Stimulated activated CD4-positive, alpha-beta T cell treated with anti-CD3 and anti-CD28 coated beads, TNF-alpha, amount 100 ng/mL, for 24 hours (primary cell): Measurements from ENCODE around the gene AATK.

Experiments used
- DNase-seq, 3 experiments: peaks; one replicate each; pipeline ENCODE4 v3.0.0-alpha.2; 2020; ENCODE audit warnings: low read depth in 3 of 3

AATK gene

DNA sequence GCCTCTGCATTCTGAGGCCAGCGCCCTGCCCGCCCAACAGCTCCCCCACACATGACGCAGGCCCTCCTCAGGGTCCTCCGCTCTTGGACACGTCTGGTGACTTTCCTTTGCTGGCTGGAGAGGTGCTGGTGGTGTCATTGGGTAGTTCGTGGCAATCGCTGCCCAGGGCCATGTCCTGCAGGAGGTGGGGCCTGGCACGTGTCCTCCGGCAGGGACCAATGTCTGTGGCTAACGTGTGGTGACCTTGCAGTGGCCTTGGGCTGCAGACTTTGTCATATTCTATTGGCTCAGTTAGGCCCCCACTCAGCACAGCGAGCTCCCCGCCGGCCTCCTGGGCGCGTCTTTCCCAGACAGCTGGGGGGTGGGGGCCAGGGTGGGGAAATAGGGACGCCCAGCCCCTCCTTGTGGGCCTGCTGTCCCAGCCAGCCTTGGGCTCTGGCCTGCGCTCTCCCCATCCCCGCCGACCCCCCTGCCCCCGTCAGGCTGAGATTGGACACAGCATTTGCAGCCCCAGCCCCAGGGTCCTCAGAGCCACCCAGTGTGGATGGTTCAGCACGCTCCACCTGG lies 52.8 kb downstream of the AATK start:
- DNase-seq: no peak

DNA sequence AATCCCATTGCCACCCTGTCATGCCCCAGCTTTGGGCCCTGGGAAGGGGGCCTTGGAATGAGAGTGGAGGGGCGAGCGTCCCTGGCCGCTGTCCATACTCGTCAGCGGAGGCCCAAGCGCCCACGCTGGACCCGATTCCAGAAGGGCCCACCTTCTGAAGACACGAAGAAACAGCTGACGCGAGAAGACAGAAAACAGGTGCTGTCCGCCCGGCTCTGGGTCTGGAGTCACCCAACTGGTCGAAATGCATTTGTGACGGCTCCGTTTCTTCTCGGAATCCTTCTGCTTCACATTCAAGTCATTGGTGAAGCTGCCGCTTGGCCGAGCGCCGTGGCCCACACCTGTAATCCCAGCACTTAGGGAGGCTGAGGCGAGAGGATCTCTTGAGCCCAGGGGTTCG lies 53.6 kb downstream of the AATK start:
- DNase-seq: no peak

- DNase-seq: no peak
Measured at GRCh38 chr17:81111066-81111465, 55.0 kb downstream of the AATK start.

- no peak for DNase-seq
Measured at GRCh38 chr17:81110488-81111040, 55.5 kb downstream of the AATK start.

DNA sequence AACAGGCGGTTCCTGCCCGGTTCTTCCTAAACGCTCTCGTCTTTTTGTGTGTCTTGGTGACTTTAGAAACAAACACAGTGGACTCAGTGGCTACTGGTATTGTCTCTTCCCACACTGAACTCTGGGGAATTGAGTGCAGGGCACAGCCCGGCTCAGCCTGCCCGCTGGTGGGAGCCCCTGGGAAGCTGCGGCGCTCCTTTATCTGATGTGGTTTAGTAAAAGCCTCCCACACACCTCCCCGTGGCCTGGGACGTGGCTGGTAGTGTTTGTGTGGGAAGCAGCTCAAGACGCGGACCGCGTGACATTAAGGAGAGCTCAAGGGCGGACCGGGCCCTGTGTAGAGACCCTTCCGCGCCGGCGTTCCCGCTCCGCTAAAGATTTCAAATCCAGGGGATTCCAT lies 56.1 kb downstream of the AATK start:
- DNase-seq: no peak

DNA sequence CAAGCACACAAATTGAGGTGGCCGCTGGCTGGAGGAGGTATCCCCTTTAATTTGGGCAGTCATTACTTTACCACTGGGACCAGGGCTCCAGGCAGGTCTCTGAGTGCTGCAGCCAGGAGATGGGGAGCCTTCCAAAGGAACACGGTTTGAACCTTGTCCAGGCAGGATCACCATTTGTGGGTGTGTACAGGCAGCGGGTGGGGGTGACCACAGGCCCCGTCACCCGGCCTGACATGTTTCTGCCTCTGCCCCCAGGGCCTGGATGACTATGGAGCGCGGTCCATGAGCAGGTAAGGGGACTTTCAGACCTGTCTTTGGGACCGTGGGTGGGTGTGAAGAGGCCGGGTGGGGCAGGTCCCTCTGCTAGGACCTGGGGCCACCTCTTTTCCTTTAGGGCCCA lies 57.8 kb downstream of the AATK start:
- no peak for DNase-seq

- DNase-seq: no peak
Measured at GRCh38 chr17:81106716-81107115, 59.3 kb downstream of the AATK start.

GRCh38 chr17:81103379-81103778 lies 62.6 kb downstream of the AATK start:
- DNase-seq: no peak

- DNase-seq: no peak
Measured at GRCh38 chr17:81102869-81103268, 63.2 kb downstream of the AATK start.

DNA sequence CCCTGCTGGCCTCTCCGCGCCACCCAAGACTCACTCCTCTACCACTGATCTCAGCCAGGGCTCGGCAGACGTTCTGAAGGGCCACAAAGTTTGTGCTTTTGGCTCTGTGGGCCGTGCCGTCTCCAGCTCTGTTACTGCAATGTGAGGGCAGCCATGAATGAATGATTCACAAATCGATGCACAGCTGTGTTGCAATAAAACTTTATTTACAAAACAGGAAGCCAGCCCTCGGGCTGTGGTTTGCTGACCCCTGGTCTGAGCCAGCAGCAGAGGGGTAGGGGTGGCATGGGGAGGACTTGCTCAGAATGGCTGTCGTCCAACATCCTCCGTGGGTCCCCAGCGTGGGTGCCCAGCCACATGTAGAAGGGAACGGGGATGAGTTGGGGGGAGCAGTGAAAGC lies 63.7 kb downstream of the AATK start:
- DNase-seq: no peak

- peak; percentile 71 to 86 (median 79) for DNase-seq
Measured at GRCh38 chr17:81101614-81102306, 64.3 kb downstream of the AATK start.

- no peak for DNase-seq
Measured at GRCh38 chr17:81100668-81101067, 65.4 kb downstream of the AATK start.

DNA sequence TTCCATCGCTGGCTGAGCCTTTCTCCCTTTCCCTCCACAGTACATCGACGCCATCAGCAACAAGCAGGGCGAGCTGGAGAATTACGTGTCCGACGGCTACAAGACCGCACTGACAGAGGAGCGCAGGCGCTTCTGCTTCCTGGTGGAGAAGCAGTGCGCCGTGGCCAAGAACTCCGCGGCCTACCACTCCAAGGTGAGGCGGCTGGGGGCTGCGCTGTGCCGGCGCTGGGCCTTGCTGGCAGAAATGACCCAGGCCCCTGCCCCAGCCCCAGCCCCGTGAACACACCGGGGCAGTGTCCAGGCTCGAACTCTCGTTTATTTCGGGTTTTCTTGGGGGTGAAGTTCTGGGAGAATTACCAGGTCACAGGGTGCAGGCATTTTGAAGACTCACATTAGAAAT lies 66.1 kb downstream of the AATK start:
- no peak for DNase-seq

DNA sequence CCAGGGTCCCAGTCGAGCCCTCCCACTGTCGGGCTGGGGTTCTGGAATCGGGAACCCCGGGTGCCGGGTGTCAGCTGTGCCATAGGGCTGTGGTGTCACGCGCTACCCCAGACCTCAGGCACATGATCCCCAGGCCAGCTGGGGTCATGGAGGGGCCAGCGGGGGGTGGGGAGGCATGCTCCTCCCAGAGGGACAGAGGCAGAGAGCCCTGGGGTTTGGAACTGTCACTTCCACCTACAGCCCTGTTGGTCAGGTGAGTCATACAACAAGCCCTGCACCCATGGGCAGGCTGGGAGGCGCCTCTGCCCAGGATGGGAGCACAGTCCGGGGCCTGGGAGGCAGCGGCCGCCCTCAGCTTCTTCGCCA lies 68.1 kb downstream of the AATK start:
- DNase-seq: no peak

DNA sequence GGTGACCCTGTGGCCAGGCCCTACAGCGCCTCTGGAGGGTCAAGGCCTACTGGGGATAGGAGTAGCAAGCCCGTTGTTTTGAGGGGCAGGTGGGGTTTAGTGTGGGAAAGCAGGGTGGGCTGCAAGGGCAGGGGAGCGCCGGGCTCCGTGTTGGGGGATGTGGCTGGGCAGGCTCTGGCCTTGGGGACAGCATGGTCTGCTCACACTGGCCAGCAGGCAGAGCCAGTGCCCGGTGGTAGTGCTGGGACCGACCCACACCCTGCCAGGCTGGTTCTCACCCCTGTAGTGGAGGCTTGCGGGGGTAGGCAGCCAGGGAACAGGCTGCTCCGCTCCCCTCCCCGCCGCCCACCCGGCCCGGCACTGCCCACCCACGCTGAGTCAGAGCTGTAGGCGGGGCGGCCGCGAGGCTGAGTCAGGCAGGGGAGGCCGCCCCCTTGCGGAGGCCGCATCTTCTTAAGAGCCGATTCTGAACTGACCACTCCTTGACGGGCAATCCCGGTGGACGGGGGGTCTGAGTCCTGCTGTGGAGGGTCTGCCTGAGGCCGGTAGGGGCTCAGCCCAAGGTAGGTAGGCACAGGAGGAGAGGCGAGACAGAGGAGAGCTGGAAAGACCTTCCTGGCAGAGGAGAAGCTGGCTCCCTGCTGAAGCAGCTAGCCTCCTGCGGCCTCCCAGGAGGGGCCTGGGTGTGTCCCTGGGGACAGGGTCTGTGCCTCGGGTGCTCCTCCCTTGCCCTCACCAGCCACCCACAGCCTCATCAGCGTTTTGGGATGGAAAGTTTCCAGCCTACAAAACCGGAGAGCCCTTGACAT lies 68.7 kb downstream of the AATK start:
- peak in 2 of 3 experiments; percentile 18 to 40 for DNase-seq

DNA sequence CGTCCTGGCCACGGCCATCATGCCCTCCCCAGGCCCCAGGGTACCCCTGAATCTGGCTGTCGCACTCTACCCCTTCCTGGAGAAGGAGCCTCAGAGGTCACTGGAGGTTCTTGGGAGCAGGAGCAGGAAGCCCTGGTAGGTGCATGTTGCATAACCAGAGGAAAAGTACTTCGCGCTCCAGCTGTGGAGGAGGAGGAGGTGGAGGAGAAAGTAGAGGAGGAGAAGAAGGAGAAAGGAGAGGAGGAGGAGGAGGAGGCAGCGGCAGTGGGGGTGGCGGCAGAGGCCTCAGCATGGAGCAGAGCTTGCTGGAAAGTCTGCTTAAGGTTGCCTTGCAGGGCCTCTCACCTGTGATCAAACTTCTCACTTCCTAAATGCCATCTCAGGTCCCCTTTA lies 69.3 kb downstream of the AATK start:
- DNase-seq: no peak

DNA sequence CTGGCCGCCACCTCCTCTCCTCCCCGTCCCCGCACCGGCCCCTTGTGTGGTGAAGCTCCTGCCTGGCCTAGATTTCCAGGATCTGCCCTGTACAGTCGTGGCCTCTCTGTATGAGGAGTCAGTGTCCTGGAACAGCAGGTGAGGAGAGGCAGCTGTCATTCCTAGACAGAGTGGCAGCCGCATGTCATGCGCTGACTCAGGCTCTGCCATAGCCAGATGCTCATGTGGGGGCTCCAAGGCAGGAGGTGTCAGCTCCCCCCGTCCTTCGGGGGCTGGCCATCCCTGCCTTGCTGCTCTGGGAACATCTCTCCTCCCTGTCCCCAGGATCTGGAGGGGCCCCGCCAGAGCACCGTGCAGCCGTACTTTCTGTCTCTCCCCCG lies 70.6 kb downstream of the AATK start:
- no peak for DNase-seq

DNA sequence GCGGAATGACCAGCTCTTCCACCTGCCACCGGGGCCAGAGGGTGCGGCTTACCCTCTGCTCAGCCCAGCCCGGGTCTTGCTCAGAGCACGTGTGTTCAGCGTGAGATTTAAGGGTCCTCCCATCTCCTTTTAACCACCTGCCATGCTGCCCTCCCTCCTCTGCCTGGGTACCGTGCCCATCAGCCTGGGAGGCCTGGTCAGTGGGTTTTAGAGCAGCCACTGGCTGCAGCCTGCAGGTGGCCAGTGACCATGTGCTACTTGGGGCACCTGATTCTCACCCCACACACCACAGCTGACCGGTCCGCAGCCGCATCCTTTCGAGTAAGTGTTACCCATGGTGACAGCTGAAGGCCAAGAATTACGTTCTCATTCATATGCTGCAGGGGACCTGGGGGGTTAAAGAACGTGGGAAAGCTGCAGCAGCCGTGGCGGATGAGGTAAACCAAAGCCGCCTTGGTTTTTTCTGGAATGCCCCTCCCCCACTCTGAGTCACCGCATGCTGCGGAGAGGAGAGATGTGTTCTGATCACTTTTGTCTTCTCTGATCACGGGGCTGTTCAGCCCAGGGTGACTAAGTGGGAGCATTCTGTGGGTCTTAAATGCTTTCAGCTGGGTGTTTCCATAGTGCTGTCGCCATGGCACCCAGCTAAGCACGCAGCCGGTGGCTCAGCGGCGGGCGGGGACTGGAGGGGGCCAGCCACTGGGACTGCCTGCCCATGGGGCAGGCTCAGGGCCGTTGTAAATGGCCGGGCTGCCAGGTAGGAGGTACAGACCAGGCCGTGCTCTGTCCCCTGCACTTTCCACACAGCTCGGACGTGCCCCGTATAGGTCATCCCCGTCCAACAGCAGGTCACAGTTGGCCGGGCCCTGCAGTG lies 71.3 kb downstream of the AATK start:
- DNase-seq: peak; percentile 64 to 83 (median 81)

- no peak for DNase-seq
Measured at GRCh38 chr17:81093619-81094508, 72.2 kb downstream of the AATK start.

DNA sequence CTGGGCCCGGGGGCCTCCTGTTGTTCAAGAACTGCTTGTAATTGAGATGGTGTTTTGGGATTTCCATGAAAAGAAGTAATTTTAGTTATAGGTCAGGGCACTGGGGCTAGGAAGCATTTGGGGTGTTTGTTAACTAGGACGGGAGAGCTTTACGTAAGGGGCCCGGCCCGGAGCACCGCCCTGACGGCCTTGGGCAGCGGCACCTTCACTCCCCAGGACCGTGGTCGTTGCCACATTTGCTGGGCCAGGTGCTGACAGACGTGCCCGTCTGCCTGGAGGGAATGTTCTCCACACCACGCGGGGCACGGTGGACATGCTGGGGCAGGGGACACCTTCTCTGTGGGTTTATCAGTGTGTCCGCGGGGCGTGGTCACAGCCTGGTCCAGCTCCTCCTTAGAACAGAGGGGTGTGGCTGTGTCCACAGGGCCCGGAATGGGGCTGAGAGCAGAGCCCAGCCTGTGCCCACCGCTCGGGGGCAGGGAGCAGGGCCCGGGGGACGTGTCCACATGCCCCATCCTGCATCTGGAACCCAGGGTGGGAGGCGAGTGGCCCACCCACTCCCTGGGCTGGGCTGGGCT lies 73.4 kb downstream of the AATK start:
- DNase-seq: no peak
